Neuron (in vitro differentiated cells): ENCODE measurements around the gene CWC15.
"Not testable (repeated sequence)": the region's sequence is repeated elsewhere in the genome, so short reads cannot be mapped to it uniquely, and the experiment has no call there.

ENCODE experiments used
- H2AFZ ChIP-seq: one replicate; pipeline ENCODE4 v1.6.1; 2013; ENCODE audit warnings: low read depth, mild to moderate bottlenecking, inconsistent platforms, low read length, moderate library complexity
- H3K27me3 ChIP-seq: one replicate; pipeline ENCODE4 v1.6.1; 2013; ENCODE audit warnings: low read length; ENCODE audit not compliant: insufficient read depth
- H3K36me3 ChIP-seq: one replicate; pipeline ENCODE4 v1.6.1; 2013; ENCODE audit warnings: low read length; ENCODE audit not compliant: insufficient read depth
- H3K4me1 ChIP-seq: one replicate; pipeline ENCODE4 v1.6.1; 2013; ENCODE audit warnings: low read length; ENCODE audit not compliant: insufficient read depth
- H3K4me3 ChIP-seq: 2 replicates; pipeline ENCODE4 v1.5.1; 2013; ENCODE audit warnings: mild to moderate bottlenecking, low read length, moderate library complexity
- H3K9me3 ChIP-seq: one replicate; pipeline ENCODE4 v1.6.1; 2013; ENCODE audit warnings: low read length

Gene CWC15

DNA sequence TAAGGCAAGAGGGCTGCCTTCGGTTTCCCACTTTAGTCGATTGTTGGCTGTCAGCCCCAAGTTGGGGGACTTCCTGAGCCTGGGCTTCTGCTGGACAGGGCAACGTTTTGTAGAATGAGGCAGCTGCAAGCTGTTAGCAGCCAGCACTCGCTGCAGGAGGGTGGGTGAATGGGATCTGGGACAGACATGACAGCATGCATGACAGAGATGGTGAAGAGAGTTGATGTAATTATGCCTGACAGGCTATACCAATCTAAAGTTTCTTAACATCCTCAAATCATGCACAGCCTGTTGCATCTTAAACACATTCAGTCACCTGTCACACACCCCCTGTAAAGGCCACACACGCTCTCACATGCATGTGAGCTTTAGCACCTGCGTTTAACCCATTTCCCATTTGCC lies 49.2 kb downstream of the CWC15 start:
- H3K9me3 ChIP-seq, result no peaks in the 10 kb centered on the region
- no peak overlapping the region for H3K4me3 ChIP-seq
- H3K27me3 ChIP-seq, result no peaks in the 10 kb centered on the region
- no peak overlapping the region for H2AFZ ChIP-seq
- no peaks in the 10 kb centered on the region for H3K36me3 ChIP-seq
- peaks cover 33% of the 10 kb centered on the region for H3K4me1 ChIP-seq

- no peaks in the 10 kb centered on the region for H3K36me3 ChIP-seq
- H3K4me1 ChIP-seq, result peaks cover 33% of the 10 kb centered on the region
- no peak overlapping the region for H2AFZ ChIP-seq
- H3K4me3 ChIP-seq, result no peak overlapping the region
- no peaks in the 10 kb centered on the region for H3K27me3 ChIP-seq
- no peaks in the 10 kb centered on the region for H3K9me3 ChIP-seq
Measured at GRCh38 chr11:94923004-94923334, 50.4 kb downstream of the CWC15 start.

DNA sequence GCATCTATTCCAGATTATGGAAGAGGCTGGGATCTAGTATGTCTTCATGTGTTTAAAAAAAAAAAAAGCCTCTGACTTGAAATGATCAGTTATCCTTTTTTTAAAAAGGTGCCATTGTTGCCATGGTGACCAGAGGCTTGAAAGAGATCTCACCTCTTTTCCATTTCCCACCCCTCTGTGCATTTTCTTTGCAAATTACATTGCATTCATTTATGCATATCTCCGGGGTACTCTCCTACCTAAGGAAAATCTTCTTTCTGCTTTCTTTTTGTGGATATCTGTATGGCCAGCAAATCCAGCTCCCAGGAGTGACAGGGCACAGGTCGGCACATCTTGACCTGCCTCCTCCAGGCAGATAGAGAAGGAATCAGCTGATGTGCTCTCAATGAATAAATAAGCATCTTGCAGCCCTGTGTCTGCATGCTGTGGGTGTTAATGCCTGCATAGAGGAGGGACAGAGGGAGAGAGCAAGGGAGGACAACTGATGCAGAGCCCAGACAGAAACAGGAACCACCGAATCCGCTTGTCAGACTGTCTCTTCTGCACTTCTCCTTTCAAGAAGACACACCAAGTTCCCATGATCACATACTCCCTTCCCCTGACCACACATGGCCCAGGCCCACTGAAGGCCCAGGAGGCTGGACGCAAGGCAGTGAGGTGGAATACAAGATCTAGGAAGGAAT lies 50.9 kb downstream of the CWC15 start:
- Histone ChIP-seq H3K36me3 (no peaks in the 10 kb centered on the region), H2AFZ (no peak overlapping the region), H3K4me3 (no peak overlapping the region), H3K27me3 (no peaks in the 10 kb centered on the region), H3K4me1 (peaks cover 33% of the 10 kb centered on the region), H3K9me3 (no peaks in the 10 kb centered on the region)

- Histone ChIP-seq H3K27me3 (no peaks in the 10 kb centered on the region), H2AFZ (no peak overlapping the region), H3K4me3 (no peak overlapping the region), H3K36me3 (no peaks in the 10 kb centered on the region), H3K9me3 (no peaks in the 10 kb centered on the region), H3K4me1 (peaks cover 22% of the 10 kb centered on the region)
Measured at GRCh38 chr11:94920311-94920710, 53.0 kb downstream of the CWC15 start.

DNA sequence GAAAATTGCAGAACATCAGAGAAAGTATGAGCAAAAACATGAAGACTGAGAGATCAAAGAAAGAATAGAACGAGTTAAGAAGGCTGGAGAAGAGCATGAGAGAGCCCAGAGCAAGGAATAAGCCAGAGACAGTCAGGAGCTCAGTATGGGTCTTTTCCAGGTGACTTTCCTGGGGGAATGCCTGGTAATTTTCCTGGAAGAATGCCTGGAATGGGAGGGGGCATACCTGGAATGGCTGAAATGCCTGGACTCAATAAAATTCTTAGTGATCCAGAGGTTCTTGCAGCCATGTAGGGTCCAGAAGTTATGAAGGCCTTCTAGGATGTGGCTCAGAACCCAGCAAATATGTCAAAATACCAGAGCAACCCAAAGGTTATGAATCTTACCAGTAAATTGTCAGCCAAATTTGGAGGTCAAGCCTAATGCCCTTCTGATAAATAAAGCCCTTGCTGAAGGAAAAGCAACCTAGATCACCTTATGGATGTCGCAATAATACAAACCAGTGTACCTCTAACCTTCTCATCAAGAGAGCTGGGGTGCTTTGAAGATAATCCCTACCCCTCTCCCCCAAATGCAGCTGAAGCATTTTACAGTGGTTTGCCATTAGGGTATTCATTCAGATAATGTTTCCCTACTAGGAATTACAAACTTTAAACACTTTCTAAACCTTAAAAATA lies 59.5 kb downstream of the CWC15 start:
- not testable (repeated sequence) for H3K9me3 ChIP-seq, H3K4me3 ChIP-seq, H2AFZ ChIP-seq, H3K27me3 ChIP-seq, H3K36me3 ChIP-seq, H3K4me1 ChIP-seq

- Histone ChIP-seq H3K36me3 (peaks cover 3% of the 10 kb centered on the region), H3K9me3 (no peaks in the 10 kb centered on the region), H2AFZ (no peak overlapping the region), H3K4me1 (no peaks in the 10 kb centered on the region), H3K4me3 (no peak overlapping the region), H3K27me3 (no peaks in the 10 kb centered on the region)
Measured at GRCh38 chr11:94912806-94913205, 60.5 kb downstream of the CWC15 start.
